HFFc6 (cell line): ENCODE measurements around the gene B3GALNT1. TPM values are rescaled to one million over a fixed set of nuclear protein-coding genes. Genes with fewer than 3 reads are reported as not detected.

Source experiments
- DNase-seq: peaks from one replicate; pipeline ENCODE4 v3.0.0-alpha.2; 2018
- H3K27ac Mint-ChIP-seq: 2 replicates; pipeline ENCODE4 v1.8.0; 2020; ENCODE audit warnings: mild to moderate bottlenecking, mixed read lengths
- H3K27me3 Mint-ChIP-seq: 2 replicates; pipeline ENCODE4 v1.8.0; 2021; ENCODE audit warnings: mild to moderate bottlenecking, moderate library complexity, mixed read lengths; ENCODE audit not compliant: insufficient read depth
- H3K36me3 Mint-ChIP-seq: 2 replicates; pipeline ENCODE4 v1.8.0; 2021; ENCODE audit warnings: low read depth, mixed read lengths
- H3K4me1 Mint-ChIP-seq: 2 replicates; pipeline ENCODE4 v1.8.0; 2020; ENCODE audit warnings: low read depth, mixed read lengths
- H3K4me3 Mint-ChIP-seq: 2 replicates; pipeline ENCODE4 v1.8.0; 2020; ENCODE audit warnings: mild to moderate bottlenecking, moderate library complexity, mixed read lengths
- H3K9me3 Mint-ChIP-seq: 2 replicates; pipeline ENCODE4 v1.8.0; 2020; ENCODE audit warnings: mild to moderate bottlenecking, mixed read lengths
- CTCF ChIP-seq: fragments of 200-600 bp; sonication (generic); IDR thresholded peaks from 2 replicates; pipeline ENCODE4 v1.5.0; 2021; ENCODE audit warnings: antibody characterized with exemption, mild to moderate bottlenecking
- total RNA-seq, 6 experiments: library from RNA; stranded (reverse); fragmentation: NEBNext Ultra II Directional; extraction: Animal tissue kit (Norgen Biotek cat#: 25700); gene quantifications; 2 replicates in 1 of 6; 3 replicates in 5 of 6; pipeline ENCODE4 v1.2.3, GENCODE V29; 2021

Gene B3GALNT1
- total RNA-seq, 6 experiments from 2014 or later, result 0.37 to 3.8 (median 0.66) TPM

DNA sequence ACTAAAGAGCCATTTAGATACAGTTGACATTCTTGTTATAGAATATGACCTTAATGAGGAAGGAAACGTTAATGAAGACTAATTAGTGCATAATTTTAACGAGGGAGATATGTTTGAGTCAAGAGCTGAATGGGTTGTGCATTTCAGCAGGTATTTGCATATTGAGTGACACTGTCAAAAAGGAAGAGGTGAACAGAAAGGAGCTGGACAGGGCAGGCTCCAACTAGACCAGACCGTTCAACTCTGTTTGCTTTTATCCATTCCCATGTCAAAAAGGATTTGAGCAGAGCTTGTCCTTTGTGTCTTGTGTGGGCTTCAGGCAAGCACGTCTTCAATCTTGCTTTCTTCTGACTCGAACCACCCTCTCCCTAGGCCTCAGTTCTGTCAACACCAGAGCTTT lies 40.7 kb downstream of the B3GALNT1 start:
- Mint-ChIP-seq H3K4me3 (no peak overlapping the region), H3K27me3 (no peaks in the 10 kb centered on the region; the same call in 1 of the 2 replicates), H3K4me1 (no peaks in the 10 kb centered on the region; the same call in 1 of the 2 replicates), H3K27ac (no peak overlapping the region), H3K9me3 (no peaks in the 10 kb centered on the region; the same call in 1 of the 2 replicates), H3K36me3 (no peaks in the 10 kb centered on the region)
- TF ChIP-seq CTCF, result no peak
- DNase-seq, result no peak

- TF ChIP-seq CTCF, result no peak
- Mint-ChIP-seq H3K27ac (no peak overlapping the region), H3K9me3 (peaks cover 6% of the 10 kb centered on the region), H3K36me3 (no peaks in the 10 kb centered on the region), H3K4me1 (no peaks in the 10 kb centered on the region), H3K4me3 (no peak overlapping the region), H3K27me3 (no peaks in the 10 kb centered on the region; the same call in 1 of the 2 replicates)
- no peak for DNase-seq
Observed at GRCh38 chr3:161054860-161055604, 50.1 kb downstream of the B3GALNT1 start.

DNA sequence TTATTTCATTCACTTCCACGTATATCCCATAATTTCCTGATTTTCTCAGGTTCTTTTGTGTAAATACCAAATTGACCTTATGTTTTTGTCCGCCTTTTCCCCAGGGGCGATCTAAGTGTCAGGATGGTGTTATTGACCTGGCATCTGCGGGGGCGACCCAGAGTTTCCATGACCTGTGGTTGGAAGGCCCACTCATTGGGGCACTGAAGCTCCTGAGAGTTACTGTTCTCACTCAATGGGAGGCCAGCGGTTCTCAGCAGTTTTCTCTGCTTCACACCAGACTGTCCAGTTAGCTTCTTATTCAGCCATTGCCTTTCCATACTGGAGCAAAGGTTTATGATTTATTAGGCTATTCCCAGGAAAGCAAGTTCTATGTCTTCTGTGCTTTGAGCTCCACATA lies 53.3 kb downstream of the B3GALNT1 start:
- Mint-ChIP-seq H3K27me3 (no peaks in the 10 kb centered on the region), H3K4me1 (no peaks in the 10 kb centered on the region), H3K9me3 (no peaks in the 10 kb centered on the region; the same call in 1 of the 2 replicates), H3K27ac (no peak overlapping the region), H3K36me3 (no peaks in the 10 kb centered on the region), H3K4me3 (no peak overlapping the region)
- TF ChIP-seq CTCF, result no peak
- no peak for DNase-seq

GRCh38 chr3:161050935-161051334 lies 54.2 kb downstream of the B3GALNT1 start:
- no peak for TF ChIP-seq CTCF
- Mint-ChIP-seq H3K27ac (no peak overlapping the region), H3K27me3 (no peaks in the 10 kb centered on the region), H3K36me3 (no peaks in the 10 kb centered on the region), H3K4me3 (no peak overlapping the region), H3K4me1 (no peaks in the 10 kb centered on the region), H3K9me3 (no peaks in the 10 kb centered on the region; the same call in 1 of the 2 replicates)
- no peak for DNase-seq

DNA sequence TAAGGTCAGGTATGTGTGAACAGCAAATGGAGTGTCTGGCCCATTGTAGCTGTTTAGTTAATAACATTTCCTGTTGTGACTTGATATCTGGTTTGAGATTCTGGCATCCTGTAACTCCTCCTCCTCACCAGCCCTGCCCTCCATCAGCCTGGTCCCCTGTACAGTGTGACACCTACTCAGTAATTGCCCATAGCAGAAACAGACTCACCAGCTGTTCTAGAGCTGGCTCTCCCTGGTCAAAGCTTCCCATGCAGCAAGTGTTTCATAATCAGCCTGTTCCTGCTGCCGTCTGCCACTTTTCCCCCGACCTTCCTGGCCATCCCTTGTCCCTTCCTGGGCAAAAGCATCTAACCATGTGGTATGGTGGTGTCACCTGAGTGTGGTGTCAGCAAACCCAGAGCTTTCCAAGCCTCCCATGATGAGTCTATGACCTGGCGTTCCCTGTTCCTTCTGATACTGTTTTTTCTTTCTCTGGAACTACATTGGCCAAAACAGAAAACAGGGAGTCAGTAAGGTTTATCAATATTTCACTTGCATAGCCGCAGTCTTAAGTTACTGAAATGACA lies 55.4 kb downstream of the B3GALNT1 start:
- no peak for DNase-seq
- TF ChIP-seq CTCF, result no peak
- Mint-ChIP-seq H3K36me3 (no peaks in the 10 kb centered on the region), H3K9me3 (peaks cover 8% of the 10 kb centered on the region; the same call in 1 of the 2 replicates), H3K4me3 (no peak overlapping the region), H3K27me3 (no peaks in the 10 kb centered on the region), H3K27ac (no peak overlapping the region), H3K4me1 (no peaks in the 10 kb centered on the region)
